Transverse colon (tissue), 4 donors: ENCODE data around the gene SMIM12. TPM values are rescaled to one million over a fixed set of nuclear protein-coding genes. Genes with fewer than 3 reads are reported as not detected.

ENCODE experiments used
- DNase-seq: peaks from one replicate; pipeline ENCODE4 v3.0.0-alpha.2; 2019
- H3K27ac ChIP-seq, 4 donors: fragments of 200-600 bp; sonication (generic); 2 replicates each; pipeline ENCODE4 v1.5.1; 2016 to 2018; ENCODE audit warnings: inconsistent platforms in 4 of 4
- H3K27me3 ChIP-seq: fragments of 200-600 bp; sonication (generic); 2 replicates; pipeline ENCODE4 v1.5.1; 2017; ENCODE audit warnings: inconsistent platforms
- H3K36me3 ChIP-seq, 4 donors: fragments of 200-600 bp; sonication (generic); 2 replicates each; pipeline ENCODE4 v1.5.1; 2017 to 2019; ENCODE audit warnings: inconsistent platforms in 4 of 4
- H3K4me1 ChIP-seq, 4 donors: fragments of 200-600 bp; sonication (generic); 2 replicates each; pipeline ENCODE4 v1.5.1; 2017 to 2020; ENCODE audit warnings: inconsistent platforms in 4 of 4
- H3K4me3 ChIP-seq, 4 donors: fragments of 200-600 bp; sonication (generic); 1 replicate in 1 of 4; 2 replicates in 3 of 4; pipeline versions ENCODE4 v1.5.1 to v1.6.1; 2017 to 2019; ENCODE audit warnings: inconsistent platforms in 4 of 4
- H3K9me3 ChIP-seq, 2 donors: fragments of 200-600 bp; sonication (generic); 2 replicates each; pipeline ENCODE4 v1.5.1; 2017 to 2019; ENCODE audit warnings: inconsistent platforms in 2 of 2
- CTCF ChIP-seq, 5 experiments: fragments of 200-600 bp in 3 of 5; fragments of 450-650 bp in 2 of 5; sonication (generic) in 3 of 5; IDR thresholded peaks; 1 replicate in 2 of 5; 2 replicates in 3 of 5; pipeline ENCODE4 v1.5.1; 2016 to 2017; ENCODE audit warnings: antibody characterized with exemption in 5 of 5, inconsistent platforms in 3 of 5, mild to moderate bottlenecking in 2 of 5, moderate library complexity in 1 of 5
- EP300 ChIP-seq: sonication (generic); formaldehyde crosslinking; IDR thresholded peaks from one replicate; pipeline ENCODE4 v1.6.1; 2017; ENCODE audit warnings: antibody characterized with exemption, low read depth
- POLR2A ChIP-seq: fragments of 450-650 bp; IDR thresholded peaks from one replicate; pipeline ENCODE4 v1.6.1; 2016; ENCODE audit warnings: antibody characterized with exemption, mild to moderate bottlenecking, moderate library complexity
- POLR2AphosphoS5 ChIP-seq, 3 donors: sonication (generic); formaldehyde crosslinking; IDR thresholded peaks; one replicate each; pipeline ENCODE4 v1.6.1; 2016; ENCODE audit warnings: antibody characterized with exemption in 3 of 3
- WGBS, 2 donors: methylation state at CpG; one replicate each; pipeline ENCODE4 v1.1.5; 2018; ENCODE audit warnings: low coverage in 1 of 2; 5-methylcytosine and 5-hydroxymethylcytosine counted together
- in situ Hi-C, 4 donors: fragments of 200-750 bp; cut with MboI; loops; one replicate each; pipeline versions ENCODE4 v1.15.0 to v1.15.1; 2017; ENCODE audit warnings: low sequenced_read_pairs in 3 of 4, low pct_ligation_motif_present in 1 of 4, low pct_unique_long_range_greater_than_20kb in 1 of 4
- intact Hi-C: fragments of 100-400 bp; cut with DNase I; formaldehyde crosslinking; loops from one replicate; pipeline ENCODE4 v1.15.1; 2023; ENCODE audit warnings: low total_unique reads
- total RNA-seq, 4 donors: library from RNA; depleted of rRNA; stranded (reverse); fragments of >200 nt; gene quantifications; one replicate each; pipeline ENCODE4 v1.1.0, GENCODE V29; 2016

Gene SMIM12
- total RNA-seq, 4 donors from 2014 or later: 14.2 to 42.2 (median 31.5) TPM

- Histone ChIP-seq H3K36me3 (no peaks in the 10 kb centered on the region), H3K27ac (no peak overlapping the region), H3K9me3 (no peaks in the 10 kb centered on the region), H3K4me1 (no peaks in the 10 kb centered on the region), H3K27me3 (peaks cover 52% of the 10 kb centered on the region), H3K4me3 (no peak overlapping the region)
- DNase-seq: no peak
- in situ Hi-C loops: no loop called here
- WGBS, 2 donors: 79 to 91% methylated on average over 4 of the region's 4 CpGs
- intact Hi-C loops: no loop called here
- TF ChIP-seq EP300: no peak
- TF ChIP-seq POLR2AphosphoS5 (IDR thresholded peaks at IDR 0.05): no peak
- no peak for TF ChIP-seq CTCF (IDR thresholded peaks at IDR 0.05)
- no peak for TF ChIP-seq POLR2A
These were observed 12.6 kb upstream of the SMIM12 start for GRCh38 chr1:34872133-34872503.

DNA sequence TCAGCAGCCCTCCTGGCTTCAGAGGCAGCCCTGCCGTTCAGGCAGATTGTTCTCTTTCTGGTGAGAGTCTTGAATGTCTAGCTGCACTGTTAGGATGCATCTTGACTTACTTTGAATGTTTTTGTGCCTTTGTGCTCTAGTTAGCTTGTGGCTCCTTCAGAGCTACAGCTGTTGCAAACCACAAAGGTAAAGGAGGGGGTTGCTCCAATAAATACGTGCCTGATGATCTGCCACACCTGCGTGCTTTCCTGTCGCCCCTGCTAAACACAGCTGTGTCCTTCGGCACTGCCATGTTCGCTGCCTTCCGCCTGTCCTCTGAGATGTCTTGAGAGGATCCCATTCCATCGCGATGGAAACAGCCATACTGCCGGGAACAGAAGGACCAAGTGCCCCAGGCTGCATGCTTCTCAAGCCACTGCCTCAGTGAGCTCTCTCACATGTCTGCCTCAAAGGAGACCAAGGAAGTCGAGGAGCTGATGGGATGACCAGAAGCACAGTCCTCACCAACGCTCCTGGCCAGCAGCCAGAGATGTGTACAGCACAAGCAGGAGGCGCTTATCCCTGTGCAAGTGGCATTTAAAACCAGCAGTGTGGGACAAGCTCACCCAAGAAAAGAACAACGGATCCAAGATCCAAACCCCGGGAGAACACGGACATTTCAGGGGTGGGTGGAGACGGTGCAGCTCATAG lies 12.0 kb upstream of the SMIM12 start:
- H3K4me3 ChIP-seq: no peak overlapping the region
- 52 to 72% methylated on average over 2 to 16 of the region's 17 CpGs for WGBS, 2 donors
- no peak overlapping the region for H3K27ac ChIP-seq
- TF ChIP-seq EP300 (no peak), POLR2A (no peak)
- intact Hi-C loops (no loop called here), in situ Hi-C loops (no loop called here)
- peaks cover 46% of the 10 kb centered on the region for H3K27me3 ChIP-seq
- no peaks in the 10 kb centered on the region for H3K36me3 ChIP-seq
- no peak for DNase-seq
- no peaks in the 10 kb centered on the region for H3K9me3 ChIP-seq
- H3K4me1 ChIP-seq: peaks cover 3 to 5% (median 3%) of the 10 kb centered on the region in 4 donors

GRCh38 chr1:34870395-34870794 lies 10.8 kb upstream of the SMIM12 start:
- Histone ChIP-seq H3K4me3 (no peak overlapping the region), H3K36me3 (no peaks in the 10 kb centered on the region), H3K27me3 (peaks cover 35% of the 10 kb centered on the region), H3K4me1 (peaks cover 4 to 14% (median 10%) of the 10 kb centered on the region in 4 donors), H3K27ac (no peak overlapping the region), H3K9me3 (no peaks in the 10 kb centered on the region)
- DNase-seq: no peak
- in situ Hi-C loops (no loop called here), intact Hi-C loops (no loop called here)
- TF ChIP-seq POLR2AphosphoS5 (IDR thresholded peaks at IDR 0.05): no peak
- TF ChIP-seq POLR2A: no peak
- no peak for TF ChIP-seq CTCF (IDR thresholded peaks at IDR 0.05)
- TF ChIP-seq EP300: no peak
- WGBS, 2 donors: 58 to 100% methylated on average over 1 to 2 of the region's 2 CpGs

DNA sequence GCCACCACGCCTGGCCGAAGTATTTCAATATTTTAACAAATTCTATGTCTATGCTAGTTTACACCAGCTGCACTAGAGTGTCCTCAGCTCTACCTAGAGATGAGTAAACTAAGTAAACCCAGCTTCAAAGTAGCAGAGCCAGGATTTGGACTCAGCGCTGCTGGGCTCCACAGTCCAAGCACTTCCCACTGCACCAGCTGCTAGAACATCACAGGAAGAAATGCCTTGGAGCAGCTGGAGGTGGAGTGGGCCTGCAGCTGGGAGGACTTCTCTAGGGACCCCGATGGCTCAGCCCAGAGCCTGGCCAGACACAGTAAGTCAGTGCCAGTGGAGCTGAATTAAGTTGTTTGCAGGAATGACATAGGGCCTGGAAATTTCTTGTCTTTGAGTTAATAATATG lies 10.2 kb upstream of the SMIM12 start:
- DNase-seq: no peak
- Histone ChIP-seq H3K27ac (no peak overlapping the region), H3K36me3 (no peaks in the 10 kb centered on the region), H3K4me3 (no peak overlapping the region), H3K27me3 (peaks cover 31% of the 10 kb centered on the region), H3K9me3 (no peaks in the 10 kb centered on the region), H3K4me1 (peaks cover 4 to 18% (median 12%) of the 10 kb centered on the region in 4 donors)
- TF ChIP-seq CTCF (IDR thresholded peaks at IDR 0.05) (no peak), POLR2A (no peak), POLR2AphosphoS5 (IDR thresholded peaks at IDR 0.05) (no peak), EP300 (no peak)
- in situ Hi-C loops: no loop called here
- WGBS, 2 donors: 86% methylated on average over 4 of the region's 4 CpGs; no CpG with 5 or more reads in 1 of the 2 donors
- intact Hi-C loops: no loop called here
